ENCODE measurements around the gene TNRC18.
A peak's percentile ranks its signal among the peaks of the same experiment; 100 is the strongest.

Gene TNRC18

DNA sequence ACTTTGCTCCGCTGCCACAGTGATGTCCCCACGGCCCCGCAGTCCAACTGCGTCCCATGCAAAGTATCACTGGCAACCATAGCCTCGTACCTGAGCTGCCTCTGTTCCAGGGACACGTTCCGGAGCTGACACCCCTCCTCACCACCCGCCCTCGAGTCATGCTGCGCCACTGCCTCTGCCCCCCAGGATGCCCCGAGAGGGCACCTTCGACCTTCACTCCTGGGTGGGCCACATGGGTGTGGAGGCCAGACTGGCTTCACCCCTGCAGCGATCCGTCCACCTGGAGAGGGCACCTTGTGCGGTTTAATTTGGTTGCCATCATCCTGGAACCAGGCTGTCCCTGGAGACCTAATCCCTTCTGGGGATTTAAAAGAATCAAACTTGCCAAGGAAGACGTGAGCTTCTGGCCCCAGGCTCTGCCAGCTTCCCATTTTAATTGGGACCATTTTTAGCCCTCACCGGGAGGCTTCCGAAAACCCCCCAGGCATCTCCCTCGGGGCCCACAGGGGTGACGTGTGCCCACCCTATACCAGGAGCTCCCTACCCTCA, 19.2 kb upstream of the TNRC18 start:
- ChIA-PET CTCF (interaction anchor here (1.1 kb wide), 1 partner anchor 47 kb away, joined by 4 read pairs; no protein-coding TSS in a partner anchor), POLR2A (ENCODE audit: low non-redundant PET) (interaction anchor here (0.6 kb wide), 1 partner anchor 12 kb away, joined by 7 read pairs; no protein-coding TSS in a partner anchor)
- peak overlapping the region; percentile 48 for H3K27ac ChIP-seq
- DNase-seq (ENCODE audit: low spot score) = no peak
- TF ChIP-seq, protein P1, sequence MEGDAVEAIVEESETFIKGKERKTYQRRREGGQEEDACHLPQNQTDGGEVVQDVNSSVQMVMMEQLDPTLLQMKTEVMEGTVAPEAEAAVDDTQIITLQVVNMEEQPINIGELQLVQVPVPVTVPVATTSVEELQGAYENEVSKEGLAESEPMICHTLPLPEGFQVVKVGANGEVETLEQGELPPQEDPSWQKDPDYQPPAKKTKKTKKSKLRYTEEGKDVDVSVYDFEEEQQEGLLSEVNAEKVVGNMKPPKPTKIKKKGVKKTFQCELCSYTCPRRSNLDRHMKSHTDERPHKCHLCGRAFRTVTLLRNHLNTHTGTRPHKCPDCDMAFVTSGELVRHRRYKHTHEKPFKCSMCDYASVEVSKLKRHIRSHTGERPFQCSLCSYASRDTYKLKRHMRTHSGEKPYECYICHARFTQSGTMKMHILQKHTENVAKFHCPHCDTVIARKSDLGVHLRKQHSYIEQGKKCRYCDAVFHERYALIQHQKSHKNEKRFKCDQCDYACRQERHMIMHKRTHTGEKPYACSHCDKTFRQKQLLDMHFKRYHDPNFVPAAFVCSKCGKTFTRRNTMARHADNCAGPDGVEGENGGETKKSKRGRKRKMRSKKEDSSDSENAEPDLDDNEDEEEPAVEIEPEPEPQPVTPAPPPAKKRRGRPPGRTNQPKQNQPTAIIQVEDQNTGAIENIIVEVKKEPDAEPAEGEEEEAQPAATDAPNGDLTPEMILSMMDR (conservative IDR thresholded peaks at IDR 0.05; ENCODE audit: low read depth) = no peak

DNA sequence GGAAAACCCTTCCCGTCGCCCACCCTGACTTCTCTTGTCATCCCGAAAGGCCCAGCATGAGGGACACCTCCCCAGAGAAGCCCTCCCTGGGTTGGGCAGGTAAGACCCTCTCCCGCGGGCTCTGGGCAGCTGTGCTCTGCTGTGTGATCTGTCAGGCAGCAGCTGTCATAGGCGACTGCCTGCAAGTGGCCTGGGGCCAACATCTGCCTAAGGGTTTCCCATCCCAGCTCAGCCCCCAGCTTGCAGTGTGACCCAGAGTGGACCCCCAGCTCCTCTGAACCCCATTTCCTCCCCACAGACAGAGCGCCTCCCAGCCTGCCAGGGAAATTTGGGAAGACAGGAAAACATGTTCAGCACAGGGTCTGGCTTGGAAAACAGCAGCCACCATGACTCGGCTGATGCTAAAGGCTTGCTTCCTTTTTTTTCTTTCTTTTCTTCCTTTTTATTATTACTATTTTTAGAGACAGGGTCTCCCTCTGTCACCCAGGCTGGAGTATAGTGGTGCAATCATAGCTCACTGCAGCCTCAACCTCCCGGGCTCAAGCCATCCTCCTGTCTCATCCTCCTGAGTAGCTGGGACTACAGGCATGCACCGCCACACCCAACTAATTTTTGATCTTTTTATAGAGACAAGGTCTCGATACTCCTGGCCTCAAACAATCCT, 18.3 kb upstream of the TNRC18 start:
- POLR2A ChIA-PET (ENCODE audit: low non-redundant PET) = no interaction called here
- no peak for DNase-seq (ENCODE audit: low spot score)
- TF ChIP-seq, protein P1 (conservative IDR thresholded peaks at IDR 0.05; ENCODE audit: low read depth) = no peak
- H3K27ac ChIP-seq = peak overlapping the region; percentile 48
- CTCF ChIA-PET = interaction anchor here (0.6 to 1.1 kb wide), 2 partner anchors 46 to 99 kb away, joined by 3 to 4 read pairs; no protein-coding TSS in a partner anchor

DNA sequence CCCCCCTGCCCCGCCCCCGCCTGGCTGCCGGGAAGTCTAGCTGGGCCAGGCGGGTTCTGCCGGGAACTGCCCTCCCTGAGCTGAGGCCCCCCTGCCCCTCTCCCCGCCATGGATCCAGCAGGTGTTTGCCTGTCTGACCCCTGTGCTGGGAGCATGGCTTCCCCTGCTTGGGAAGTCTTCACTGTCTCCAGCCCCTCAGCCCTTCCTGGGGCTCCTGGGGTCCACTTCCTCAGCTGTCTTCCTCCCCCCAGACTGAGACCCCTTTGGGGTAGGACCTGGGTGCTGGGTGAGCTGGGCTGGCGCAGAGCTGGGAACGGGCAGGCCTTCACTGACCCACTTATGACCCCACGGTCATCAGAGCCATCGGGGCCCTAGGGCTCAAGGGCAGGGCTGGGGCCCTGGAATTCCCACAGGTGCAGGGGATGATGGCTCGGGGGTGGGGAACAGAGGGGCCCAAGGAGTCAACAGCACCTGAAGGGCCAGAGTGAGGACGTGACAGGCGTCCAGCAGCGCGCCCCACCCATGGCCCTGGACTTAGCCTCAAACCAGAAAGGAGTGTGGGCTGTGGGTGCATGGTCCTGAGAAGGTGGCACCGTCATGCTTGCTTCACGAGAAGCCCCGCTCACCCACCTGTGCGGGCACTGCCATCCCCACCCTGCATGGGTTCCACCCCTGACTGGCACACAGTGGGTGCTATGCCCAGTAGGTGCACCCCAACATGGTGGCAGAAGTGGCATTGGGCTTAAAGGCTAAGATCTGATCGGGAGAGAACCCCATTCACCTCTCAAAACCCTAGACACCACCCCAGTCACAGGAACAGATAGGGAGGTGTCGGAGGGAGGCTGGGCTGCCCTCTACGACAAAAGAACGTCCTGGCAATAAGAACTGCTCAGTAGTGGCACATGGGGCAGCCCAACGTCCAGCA, 16.2 kb upstream of the TNRC18 start:
- peak overlapping the region; percentile 49 for H3K27ac ChIP-seq
- DNase-seq (ENCODE audit: low spot score) = no peak
- ChIA-PET CTCF (no interaction called here), POLR2A (ENCODE audit: low non-redundant PET) (no interaction called here)
- TF ChIP-seq, protein P1 (conservative IDR thresholded peaks at IDR 0.05; ENCODE audit: low read depth) = no peak

- CTCF ChIA-PET = interaction anchor here (1.1 kb wide), 1 partner anchor 43 kb away, joined by 3 read pairs; no protein-coding TSS in a partner anchor
These were observed 15.6 kb upstream of the TNRC18 start for GRCh38 chr7:5439209-5439571.

GRCh38 chr7:5437987-5438386, 14.4 kb upstream of the TNRC18 start:
- no peak for DNase-seq (ENCODE audit: low spot score)
- POLR2A ChIA-PET (ENCODE audit: low non-redundant PET) = no interaction called here
- TF ChIP-seq, protein P1 (conservative IDR thresholded peaks at IDR 0.05; ENCODE audit: low read depth) = no peak
- CTCF ChIA-PET = no interaction called here
- H3K27ac ChIP-seq = peak overlapping the region; percentile 49

More at GRCh38 chr7:5439209-5439571, 15.6 kb upstream of the TNRC18 start:
- TF ChIP-seq, protein P1 (conservative IDR thresholded peaks at IDR 0.05; ENCODE audit: low read depth) = no peak
- no peak for DNase-seq (ENCODE audit: low spot score)
- POLR2A ChIA-PET (ENCODE audit: low non-redundant PET) = no interaction called here
- peak overlapping the region; percentile 49 for H3K27ac ChIP-seq

- POLR2A ChIA-PET (ENCODE audit: low non-redundant PET) = interaction anchor here (0.5 kb wide), 1 partner anchor 41 kb away, joined by 3 read pairs; no protein-coding TSS in a partner anchor
These were observed 13.8 kb upstream of the TNRC18 start for GRCh38 chr7:5437348-5437892.

More at GRCh38 chr7:5437348-5437892, 13.8 kb upstream of the TNRC18 start:
- H3K27ac ChIP-seq = peak overlapping the region; percentile 49
- no peak for DNase-seq (ENCODE audit: low spot score)
- CTCF ChIA-PET = no interaction called here
- TF ChIP-seq, protein P1 (conservative IDR thresholded peaks at IDR 0.05; ENCODE audit: low read depth) = no peak
